ENCODE data around the gene DBP.

The DBP gene

DNA sequence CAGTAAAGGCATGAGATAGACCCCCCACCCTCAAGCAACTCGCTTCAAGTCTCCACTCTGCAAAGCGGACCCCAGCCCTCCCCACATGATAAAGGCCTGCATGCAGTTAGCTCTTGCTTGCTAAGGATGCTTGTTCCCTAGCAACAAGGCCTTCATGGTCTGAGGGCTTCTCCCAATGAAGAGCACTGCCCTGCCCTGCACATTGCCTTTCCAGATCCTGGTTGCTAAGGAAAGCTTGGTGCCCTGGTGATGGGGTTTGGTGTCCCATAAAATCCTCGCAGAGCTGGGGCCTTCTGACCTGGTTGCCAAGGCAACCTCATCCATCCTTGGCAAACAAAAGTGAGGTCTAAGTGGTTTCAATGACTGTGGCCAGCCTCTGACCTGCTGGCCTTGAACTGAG lies 6.0 kb downstream of the DBP start:
- Histone ChIP-seq H2AFZ (ENCODE audit: low read length) (no peak overlapping the region), H3K9ac (ENCODE audit: low read length) (no peak overlapping the region), H3K4me2 (ENCODE audit: low read length) (no peak overlapping the region), H3F3A (ENCODE audit: insufficient read depth, low read length) (0 out of 2 replicates have a peak, but pooled peaks cover 5% of the 10 kb centered on the region), H3K4me1 (ENCODE audit: insufficient read depth, low read length, severe bottlenecking) (peaks cover 32% of the 10 kb centered on the region), H3K27ac (ENCODE audit: low read depth, low read length, poor library complexity, severe bottlenecking) (no peak overlapping the region), H3K79me2 (ENCODE audit: insufficient read depth, low read length) (no peaks in the 10 kb centered on the region), H4K20me1 (ENCODE audit: insufficient read depth, low read length) (no peaks in the 10 kb centered on the region), H3K9me2 (ENCODE audit: low read depth, low read length) (no peaks in the 10 kb centered on the region), H3K4me3 (ENCODE audit: low read depth, low read length, poor library complexity, severe bottlenecking) (no peak overlapping the region), H3K36me3 (ENCODE audit: insufficient read depth, low read length) (peaks cover 17% of the 10 kb centered on the region), H3K9me3 (ENCODE audit: low read length) (no peaks in the 10 kb centered on the region), H3K27me3 (ENCODE audit: insufficient read depth, low read length) (no peaks in the 10 kb centered on the region)
- TF ChIP-seq, protein P1, sequence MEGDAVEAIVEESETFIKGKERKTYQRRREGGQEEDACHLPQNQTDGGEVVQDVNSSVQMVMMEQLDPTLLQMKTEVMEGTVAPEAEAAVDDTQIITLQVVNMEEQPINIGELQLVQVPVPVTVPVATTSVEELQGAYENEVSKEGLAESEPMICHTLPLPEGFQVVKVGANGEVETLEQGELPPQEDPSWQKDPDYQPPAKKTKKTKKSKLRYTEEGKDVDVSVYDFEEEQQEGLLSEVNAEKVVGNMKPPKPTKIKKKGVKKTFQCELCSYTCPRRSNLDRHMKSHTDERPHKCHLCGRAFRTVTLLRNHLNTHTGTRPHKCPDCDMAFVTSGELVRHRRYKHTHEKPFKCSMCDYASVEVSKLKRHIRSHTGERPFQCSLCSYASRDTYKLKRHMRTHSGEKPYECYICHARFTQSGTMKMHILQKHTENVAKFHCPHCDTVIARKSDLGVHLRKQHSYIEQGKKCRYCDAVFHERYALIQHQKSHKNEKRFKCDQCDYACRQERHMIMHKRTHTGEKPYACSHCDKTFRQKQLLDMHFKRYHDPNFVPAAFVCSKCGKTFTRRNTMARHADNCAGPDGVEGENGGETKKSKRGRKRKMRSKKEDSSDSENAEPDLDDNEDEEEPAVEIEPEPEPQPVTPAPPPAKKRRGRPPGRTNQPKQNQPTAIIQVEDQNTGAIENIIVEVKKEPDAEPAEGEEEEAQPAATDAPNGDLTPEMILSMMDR (IDR thresholded peaks at IDR 0.05; ENCODE audit: low read length) = no peak
- no peak for TF ChIP-seq EZH2 (IDR thresholded peaks at IDR 0.05; ENCODE audit: borderline replicate concordance, low read length)

GRCh38 chr19:48630296-48631063 lies 6.7 kb downstream of the DBP start:
- TF ChIP-seq EZH2 (IDR thresholded peaks at IDR 0.05; ENCODE audit: borderline replicate concordance, low read length) = no peak
- TF ChIP-seq, protein P1 (IDR thresholded peaks at IDR 0.05; ENCODE audit: low read length) = no peak
- H3K27ac ChIP-seq (ENCODE audit: low read depth, low read length, poor library complexity, severe bottlenecking) = no peak overlapping the region
- no peaks in the 10 kb centered on the region for H3K9me2 ChIP-seq (ENCODE audit: low read depth, low read length)
- no peaks in the 10 kb centered on the region for H3K9me3 ChIP-seq (ENCODE audit: low read length)
- H3K79me2 ChIP-seq (ENCODE audit: insufficient read depth, low read length) = no peaks in the 10 kb centered on the region
- H4K20me1 ChIP-seq (ENCODE audit: insufficient read depth, low read length) = no peaks in the 10 kb centered on the region
- peaks cover 17% of the 10 kb centered on the region for H3K36me3 ChIP-seq (ENCODE audit: insufficient read depth, low read length)
- no peak overlapping the region for H3K4me3 ChIP-seq (ENCODE audit: low read depth, low read length, poor library complexity, severe bottlenecking)
- H3K9ac ChIP-seq (ENCODE audit: low read length) = no peak overlapping the region
- no peak overlapping the region for H2AFZ ChIP-seq (ENCODE audit: low read length)
- peaks cover 30% of the 10 kb centered on the region for H3K4me1 ChIP-seq (ENCODE audit: insufficient read depth, low read length, severe bottlenecking)
- H3F3A ChIP-seq (ENCODE audit: insufficient read depth, low read length) = 0 out of 2 replicates have a peak, but pooled peaks cover 5% of the 10 kb centered on the region
- no peaks in the 10 kb centered on the region for H3K27me3 ChIP-seq (ENCODE audit: insufficient read depth, low read length)
- no peak overlapping the region for H3K4me2 ChIP-seq (ENCODE audit: low read length)

DNA sequence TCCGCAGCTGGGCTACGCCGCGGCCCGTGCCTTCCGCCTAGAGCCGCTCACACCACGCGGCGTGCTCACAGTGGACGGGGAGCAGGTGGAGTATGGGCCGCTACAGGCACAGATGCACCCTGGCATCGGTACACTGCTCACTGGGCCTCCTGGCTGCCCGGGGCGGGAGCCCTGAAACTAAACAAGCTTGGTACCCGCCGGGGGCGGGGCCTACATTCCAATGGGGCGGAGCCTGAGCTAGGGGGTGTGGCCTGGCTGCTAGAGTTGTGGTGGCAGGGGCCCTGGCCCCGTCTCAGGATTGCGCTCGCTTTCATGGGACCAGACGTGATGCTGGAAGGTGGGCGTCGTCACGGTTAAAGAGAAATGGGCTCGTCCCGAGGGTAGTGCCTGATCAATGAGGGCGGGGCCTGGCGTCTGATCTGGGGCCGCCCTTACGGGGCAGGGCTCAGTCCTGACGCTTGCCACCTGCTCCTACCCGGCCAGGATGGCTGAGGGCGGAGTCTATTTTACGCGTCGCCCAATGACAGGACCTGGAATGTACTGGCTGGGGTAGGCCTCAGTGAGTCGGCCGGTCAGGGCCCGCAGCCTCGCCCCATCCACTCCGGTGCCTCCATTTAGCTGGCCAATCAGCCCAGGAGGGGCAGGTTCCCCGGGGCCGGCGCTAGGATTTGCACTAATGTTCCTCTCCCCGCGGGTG lies 7.4 kb downstream of the DBP start:
- H3K36me3 ChIP-seq (ENCODE audit: insufficient read depth, low read length) = peaks cover 17% of the 10 kb centered on the region
- H3K9me2 ChIP-seq (ENCODE audit: low read depth, low read length) = no peaks in the 10 kb centered on the region
- H3K4me3 ChIP-seq (ENCODE audit: low read depth, low read length, poor library complexity, severe bottlenecking) = no peak overlapping the region
- H3F3A ChIP-seq (ENCODE audit: insufficient read depth, low read length) = 0 out of 2 replicates have a peak, but pooled peaks cover 1% of the 10 kb centered on the region
- peaks cover 31% of the 10 kb centered on the region for H3K4me1 ChIP-seq (ENCODE audit: insufficient read depth, low read length, severe bottlenecking)
- H3K9me3 ChIP-seq (ENCODE audit: low read length) = no peaks in the 10 kb centered on the region
- no peaks in the 10 kb centered on the region for H3K79me2 ChIP-seq (ENCODE audit: insufficient read depth, low read length)
- no peak overlapping the region for H3K9ac ChIP-seq (ENCODE audit: low read length)
- no peak overlapping the region for H3K4me2 ChIP-seq (ENCODE audit: low read length)
- no peaks in the 10 kb centered on the region for H3K27me3 ChIP-seq (ENCODE audit: insufficient read depth, low read length)
- no peaks in the 10 kb centered on the region for H4K20me1 ChIP-seq (ENCODE audit: insufficient read depth, low read length)
- H3K27ac ChIP-seq (ENCODE audit: low read depth, low read length, poor library complexity, severe bottlenecking) = no peak overlapping the region
- no peak overlapping the region for H2AFZ ChIP-seq (ENCODE audit: low read length)
- TF ChIP-seq EZH2 (IDR thresholded peaks at IDR 0.05; ENCODE audit: borderline replicate concordance, low read length) = no peak
- TF ChIP-seq, protein P1 (IDR thresholded peaks at IDR 0.05; ENCODE audit: low read length) = no peak

Measured in OCI-LY1 (cell line).